ENCODE data around the gene KANK4.

KANK4 gene

DNA sequence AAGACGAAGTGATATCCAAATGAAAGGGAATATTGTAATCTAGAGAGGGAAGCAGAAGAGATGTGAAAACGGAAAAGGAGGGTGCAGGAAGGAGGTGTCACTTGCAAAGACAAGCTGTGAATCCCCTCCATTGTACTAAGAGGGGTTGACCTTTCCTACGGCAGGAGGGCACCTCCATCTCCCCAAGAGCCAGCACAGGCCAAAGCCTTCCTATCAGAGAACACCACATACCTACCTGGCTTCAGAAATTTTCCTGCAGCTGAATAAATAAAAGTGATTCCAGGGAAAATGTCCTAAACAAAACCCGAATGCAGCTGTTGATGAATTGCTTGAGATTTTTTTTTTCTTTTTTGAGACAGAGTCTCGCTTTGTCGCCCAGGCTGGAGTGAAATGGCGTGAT lies 14.3 kb downstream of the KANK4 start:
- no peak for DNase-seq (ENCODE audit: low read depth)

- DNase-seq (ENCODE audit: low read depth) = no peak
Measured at GRCh38 chr1:62304515-62304914, 14.7 kb downstream of the KANK4 start.

- DNase-seq (ENCODE audit: low read depth) = no peak
Measured at GRCh38 chr1:62301726-62302390, 17.4 kb downstream of the KANK4 start.

- no peak for DNase-seq (ENCODE audit: low read depth)
Measured at GRCh38 chr1:62299426-62300200, 19.6 kb downstream of the KANK4 start.

DNA sequence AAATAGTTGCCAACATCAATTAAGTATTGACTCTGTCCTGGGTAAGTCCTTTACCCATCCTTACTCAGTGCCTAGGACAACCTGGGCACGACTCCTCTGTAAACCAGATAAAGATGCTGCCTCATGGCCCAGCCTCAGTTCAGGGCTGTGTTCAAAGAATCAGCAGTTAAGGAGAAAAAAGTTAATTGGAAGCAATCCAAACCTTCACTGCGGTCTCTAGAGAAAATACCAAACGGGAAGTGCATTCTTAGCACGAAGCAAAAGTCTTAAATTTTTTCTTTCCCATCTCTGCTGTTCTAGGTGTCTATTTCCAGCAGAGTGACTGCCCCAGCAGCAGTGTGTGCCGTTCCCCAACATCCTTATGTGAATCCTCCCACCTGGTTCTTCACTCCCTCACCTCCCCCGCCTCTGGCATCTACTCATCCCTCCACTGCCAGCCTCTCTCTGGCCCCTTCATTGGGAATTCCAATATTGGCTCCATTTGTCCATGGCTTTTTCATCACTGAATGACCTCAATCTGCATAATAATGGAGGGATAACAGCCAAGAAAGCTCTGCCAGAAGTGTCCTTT lies 23.2 kb downstream of the KANK4 start:
- no peak for DNase-seq (ENCODE audit: low read depth)

DNA sequence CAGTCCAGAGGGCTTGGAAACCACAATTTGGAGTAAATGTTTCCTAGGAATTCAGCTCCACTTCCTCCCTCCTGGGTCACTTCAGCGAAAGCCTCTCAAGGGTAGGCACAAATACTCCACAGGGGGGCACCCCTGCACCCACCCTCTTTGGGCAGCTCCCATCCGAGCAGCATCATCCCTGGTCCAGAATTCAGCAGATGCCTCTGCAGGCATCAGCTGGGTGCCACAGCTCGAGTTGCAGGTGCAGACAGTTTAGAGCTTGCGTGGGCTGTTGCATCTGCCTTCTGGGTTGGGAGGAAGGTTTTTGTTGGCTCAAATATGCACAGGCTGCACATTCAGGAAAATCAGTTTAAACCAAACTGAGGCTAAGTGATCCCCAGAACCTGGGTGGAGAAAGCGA lies 25.0 kb downstream of the KANK4 start:
- DNase-seq (ENCODE audit: low read depth) = no peak

GRCh38 chr1:62288662-62289061 lies 30.6 kb downstream of the KANK4 start:
- no peak for DNase-seq (ENCODE audit: low read depth)

DNA sequence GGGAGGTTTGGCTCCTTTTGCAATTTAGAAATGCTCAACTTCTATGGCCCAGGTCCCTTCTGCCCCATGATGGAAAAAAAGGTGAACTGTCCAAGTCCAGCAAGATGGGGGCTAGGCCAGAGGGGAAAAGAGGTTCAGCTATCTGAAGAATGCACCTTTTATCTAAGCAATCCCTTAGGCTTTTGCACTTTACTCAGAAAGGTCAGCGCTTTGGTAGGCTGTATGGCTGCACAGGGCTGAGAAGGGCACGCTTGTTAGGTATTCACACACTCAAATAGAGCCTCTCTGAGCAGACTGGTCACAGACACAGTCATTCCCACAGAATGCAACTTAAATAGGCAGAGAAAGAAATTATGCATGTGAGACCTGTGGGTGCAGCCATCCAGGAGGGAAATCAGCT lies 31.0 kb downstream of the KANK4 start:
- no peak for DNase-seq (ENCODE audit: low read depth)

DNA sequence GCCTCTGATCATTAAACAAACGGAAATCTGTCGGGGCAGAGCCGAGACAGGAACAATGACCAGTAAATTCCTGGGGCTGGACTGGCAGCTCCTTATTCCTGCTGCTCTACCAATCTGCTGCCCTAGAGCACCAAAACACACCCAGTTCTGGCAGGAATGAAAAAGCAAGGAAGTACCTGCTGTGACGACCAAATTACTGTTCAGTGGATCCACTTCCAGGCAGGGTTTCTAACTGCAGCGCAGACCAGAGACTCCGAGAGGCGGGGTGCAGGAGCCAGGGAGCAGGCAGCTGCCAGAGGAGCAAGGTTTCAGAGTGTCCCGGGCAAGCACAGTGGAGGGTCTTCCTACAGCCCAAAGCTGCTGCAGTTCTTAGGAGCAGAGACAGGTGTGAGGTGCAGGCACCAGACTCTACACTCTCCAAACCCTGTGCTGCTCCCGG lies 32.4 kb downstream of the KANK4 start:
- no peak for DNase-seq (ENCODE audit: low read depth)

DNA sequence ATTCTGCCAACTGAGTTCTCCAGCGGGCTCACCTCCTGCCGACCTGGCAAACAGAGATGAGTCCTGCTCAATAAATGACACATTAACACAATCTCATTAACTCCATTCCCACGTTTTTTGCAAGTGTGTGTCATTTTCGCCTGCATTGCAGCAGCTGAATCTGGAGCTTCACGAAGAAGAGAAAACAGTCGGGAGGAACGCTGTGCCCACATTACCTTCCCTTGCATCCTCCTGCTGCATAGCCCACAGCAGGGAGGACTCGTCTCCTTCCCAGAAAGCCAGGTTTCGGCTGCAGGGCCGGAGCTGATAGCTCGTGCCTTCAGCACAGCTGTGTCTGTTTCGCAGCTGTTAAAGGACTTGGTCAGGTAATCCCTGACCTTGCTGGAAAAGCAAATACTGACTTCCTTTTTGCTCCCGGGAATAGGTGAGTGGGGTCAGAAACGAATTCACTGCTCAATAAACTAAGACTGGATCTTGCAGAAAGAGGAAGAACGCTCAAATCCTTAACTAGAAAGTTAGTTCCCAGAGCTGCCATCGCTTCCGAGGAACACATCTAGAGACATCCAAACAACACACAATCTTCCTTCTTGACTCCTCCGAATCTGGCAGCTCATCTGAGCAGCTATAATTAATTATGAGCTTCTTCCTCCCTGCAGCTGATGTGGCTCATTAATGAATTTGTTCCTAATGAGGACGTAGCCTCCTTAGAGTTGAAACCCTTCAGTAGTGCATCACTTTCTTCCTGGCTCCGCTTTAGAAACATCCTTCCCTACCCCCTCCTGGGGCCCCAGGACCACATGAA lies 33.0 kb downstream of the KANK4 start:
- no peak for DNase-seq (ENCODE audit: low read depth)

- DNase-seq (ENCODE audit: low read depth) = no peak
Measured at GRCh38 chr1:62285440-62285839, 33.8 kb downstream of the KANK4 start.

DNA sequence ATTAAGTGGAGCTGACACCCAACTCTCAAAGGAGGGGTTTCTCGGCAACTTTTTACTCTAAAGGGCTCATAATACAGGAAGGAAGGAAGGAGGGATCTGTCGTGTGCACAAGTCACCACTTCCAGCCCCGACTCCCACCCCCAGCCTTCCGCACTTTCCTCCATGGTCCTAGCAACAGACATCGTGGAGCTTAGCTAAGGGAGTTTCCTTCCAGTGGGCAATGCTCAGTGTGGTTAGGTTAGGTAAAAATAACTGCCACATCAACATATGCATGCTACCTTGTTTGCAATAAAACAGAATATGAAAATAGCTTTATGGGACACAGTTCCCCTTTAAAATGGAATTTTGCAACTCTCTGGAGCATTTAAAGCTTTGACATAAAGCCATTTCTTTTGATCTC lies 35.2 kb downstream of the KANK4 start:
- DNase-seq (ENCODE audit: low read depth) = no peak

DNA sequence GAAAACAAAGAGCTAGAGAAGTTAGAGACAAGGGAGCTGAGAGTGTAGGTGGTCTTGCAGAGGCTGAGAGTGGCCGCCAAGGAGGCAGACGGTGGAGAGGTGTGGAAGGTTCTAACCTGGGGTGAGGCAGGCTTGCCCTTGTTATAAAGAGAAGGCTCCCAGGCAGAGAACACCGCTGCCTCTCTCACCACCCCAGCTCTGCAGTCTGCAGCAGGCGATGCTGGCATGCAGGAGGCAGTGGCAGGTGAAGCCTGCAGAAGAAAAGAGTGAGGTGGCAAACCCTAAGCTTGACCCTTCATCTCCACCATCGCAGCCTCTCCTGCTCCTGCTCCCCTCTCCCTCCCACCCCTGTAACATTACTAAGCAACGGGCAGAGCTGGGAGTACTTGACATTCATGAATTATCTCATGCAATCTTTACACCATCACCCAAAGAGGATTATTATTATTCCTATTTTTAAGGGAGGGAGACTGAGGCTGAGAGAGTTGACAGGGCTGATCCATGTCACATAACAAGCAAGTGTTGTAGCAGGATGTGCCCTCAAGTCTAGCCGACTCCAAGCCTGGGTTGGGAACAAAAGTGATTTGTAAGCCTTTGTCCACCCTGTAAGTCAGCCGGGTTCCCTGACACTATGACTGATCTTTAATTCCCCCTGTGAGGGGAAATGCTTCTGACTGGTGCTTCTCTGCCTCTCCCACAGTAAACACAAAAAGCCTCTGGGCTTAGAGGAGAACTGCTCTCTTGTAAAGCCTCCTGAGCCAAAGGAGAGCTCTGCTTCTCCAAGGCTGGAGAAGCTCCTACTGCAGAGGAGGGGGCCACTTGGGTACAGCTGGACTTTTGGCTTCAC lies 36.1 kb downstream of the KANK4 start:
- no peak for DNase-seq (ENCODE audit: low read depth)

GRCh38 chr1:62281922-62282555 lies 37.2 kb downstream of the KANK4 start:
- DNase-seq (ENCODE audit: low read depth) = no peak

- DNase-seq (ENCODE audit: low read depth) = no peak
Measured at GRCh38 chr1:62280960-62281465, 38.2 kb downstream of the KANK4 start.

DNA sequence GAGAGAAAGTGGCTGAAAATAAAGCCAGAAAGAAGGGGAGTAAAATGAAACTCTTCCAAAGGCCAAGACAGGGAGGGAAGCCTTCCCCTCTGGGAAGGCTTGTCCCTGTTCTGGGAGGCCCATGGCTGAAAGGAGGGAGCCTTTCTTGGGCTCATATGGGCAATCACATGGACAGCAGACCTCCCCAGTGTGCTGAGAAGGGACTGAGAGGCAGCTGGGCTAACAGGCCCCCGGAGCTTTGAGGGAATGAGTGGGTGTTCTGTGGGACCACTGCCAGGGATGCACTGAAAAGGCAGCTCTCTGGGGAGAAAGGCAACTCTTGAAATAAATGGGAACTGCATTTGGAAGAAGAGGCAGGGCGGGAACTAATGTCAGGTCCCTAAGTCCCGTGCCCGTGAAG lies 39.1 kb downstream of the KANK4 start:
- DNase-seq (ENCODE audit: low read depth) = no peak

DNA sequence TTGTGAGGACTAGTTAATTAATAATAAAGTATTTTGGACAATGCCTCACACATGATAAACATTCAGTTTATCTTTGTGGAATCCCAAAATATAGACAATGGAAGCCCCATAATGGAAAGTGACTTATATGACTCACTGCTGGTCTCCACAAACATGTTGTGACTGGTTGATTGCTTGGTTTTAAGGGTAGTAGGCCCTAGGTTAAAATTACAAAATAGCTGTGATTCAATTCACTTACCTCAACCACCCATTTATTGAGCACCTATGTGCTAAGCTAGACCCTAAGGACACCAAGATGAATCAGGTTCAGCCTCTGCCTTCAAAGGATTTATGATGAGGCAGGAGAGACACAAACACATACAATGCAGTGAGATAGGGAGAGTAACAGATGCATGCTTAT lies 42.4 kb downstream of the KANK4 start:
- no peak for DNase-seq (ENCODE audit: low read depth)

GRCh38 chr1:62274496-62275485 lies 44.4 kb downstream of the KANK4 start:
- no peak for DNase-seq (ENCODE audit: low read depth)

DNA sequence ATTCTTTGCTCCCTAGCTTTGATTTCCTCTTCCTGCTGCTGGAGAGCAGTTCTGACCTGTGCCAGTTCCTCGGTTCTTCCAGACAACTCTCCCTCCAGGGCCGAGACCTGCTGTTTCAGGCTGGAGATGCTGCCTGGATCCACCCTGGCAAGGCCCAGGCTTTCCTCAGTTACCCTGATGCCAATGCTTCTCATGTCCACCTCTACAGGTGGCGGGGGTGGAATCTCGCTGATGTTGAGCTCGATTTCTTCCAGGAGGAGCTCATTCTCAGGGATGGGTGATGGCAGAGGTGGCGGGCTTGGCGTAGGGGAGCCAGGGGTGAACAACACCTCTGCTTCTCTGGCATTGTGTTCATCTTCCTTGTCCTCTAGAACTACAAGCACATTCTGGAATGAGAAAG lies 45.3 kb downstream of the KANK4 start:
- DNase-seq (ENCODE audit: low read depth) = no peak

Data from stimulated activated CD8-positive, alpha-beta memory T cell treated with anti-CD3 and anti-CD28 coated beads, Interleukin-4, amount 100 ng/mL, for 24 hours (primary cell).